B cell (primary cell): ENCODE data around the gene ZFAND6. TPM values are rescaled to one million over a fixed set of nuclear protein-coding genes. Genes with fewer than 3 reads are reported as not detected.

ENCODE experiments used
- ATAC-seq: fragments of 200-7000 bp; cut with Tn5 transposase; one replicate; pipeline ENCODE4 v1.10.0; 2021; ENCODE audit warnings: low read depth, mild to moderate bottlenecking, moderate number of reproducible peaks, moderate library complexity
- CTCF ChIA-PET: fragments of 350-600 bp; sonication (Branson Sonifier 250); formaldehyde crosslinking; loops from one replicate; lab custom pipeline; 2021; ENCODE audit warnings: antibody characterized with exemption, inconsistent platforms; lab: Charles Lee
- POLR2A ChIA-PET: fragments of 350-600 bp; sonication (Branson Sonifier 250); formaldehyde crosslinking; loops from one replicate; lab custom pipeline; 2021; ENCODE audit warnings: antibody characterized with exemption; lab: Charles Lee
- DNase-seq: peaks from one replicate; pipeline ENCODE4 v3.0.0; 2013
- H2AFZ ChIP-seq: 2 replicates; pipeline ENCODE4 v1.6.1; 2012; ENCODE audit warnings: mild to moderate bottlenecking, low read depth, low read length; ENCODE audit not compliant: insufficient read depth, poor library complexity, severe bottlenecking
- H3K27ac ChIP-seq, 2 donors: 1 replicate in 1 of 2; 2 replicates in 1 of 2; pipeline ENCODE4 v1.5.1; 2012 to 2013; ENCODE audit warnings: low read length in 2 of 2, mild to moderate bottlenecking in 2 of 2, moderate library complexity in 1 of 2
- H3K27me3 ChIP-seq, 4 experiments: fragments of 200-600 bp in 1 of 4; sonication (generic) in 1 of 4; replicated peaks in 1 of 4; 1 replicate in 2 of 4; 2 replicates in 2 of 4; pipeline versions ENCODE4 v1.6.1 to v1.7.0; 2013 to 2016; ENCODE audit warnings: low read length in 3 of 4, mild to moderate bottlenecking in 2 of 4, mixed read lengths in 1 of 4, moderate library complexity in 1 of 4; ENCODE audit not compliant: insufficient read depth in 4 of 4, control insufficient read depth in 3 of 4; ENCODE audit errors: control extremely low read depth in 1 of 4
- H3K36me3 ChIP-seq, 2 experiments: replicated peaks in 1 of 2; 1 replicate in 1 of 2; 2 replicates in 1 of 2; pipeline versions ENCODE4 v1.6.1 to v1.7.1; 2013; ENCODE audit warnings: low read length in 1 of 2; ENCODE audit not compliant: insufficient read depth in 2 of 2, control insufficient read depth in 1 of 2; ENCODE audit errors: control extremely low read depth in 1 of 2, extremely low read depth in 1 of 2
- H3K4me1 ChIP-seq, 2 donors: fragments of 200-600 bp in 1 of 2; sonication (generic) in 1 of 2; 1 replicate in 1 of 2; 2 replicates in 1 of 2; pipeline versions ENCODE4 v1.5.1 to v1.6.1; 2013 to 2017; ENCODE audit warnings: low read length in 2 of 2; ENCODE audit not compliant: control insufficient read depth in 2 of 2, insufficient read depth in 2 of 2
- H3K4me2 ChIP-seq: replicated peaks from 2 replicates; pipeline ENCODE3; 2012; ENCODE audit warnings: mild to moderate bottlenecking, low read depth, low read length; ENCODE audit not compliant: poor library complexity, severe bottlenecking
- H3K4me3 ChIP-seq, 5 experiments: fragments of 200-600 bp in 1 of 5; sonication (generic) in 1 of 5; 1 replicate in 3 of 5; 2 replicates in 2 of 5; pipeline versions ENCODE4 v1.5.1 to v1.7.0; 2011 to 2016; ENCODE audit warnings: low read length in 4 of 5, mild to moderate bottlenecking in 4 of 5, low read depth in 2 of 5, control low read depth in 1 of 5, moderate library complexity in 1 of 5; ENCODE audit not compliant: insufficient read depth in 1 of 5; ENCODE audit errors: control extremely low read depth in 1 of 5, extremely low read depth in 1 of 5
- H3K79me2 ChIP-seq: fragments of 200-600 bp; sonication (generic); one replicate; pipeline ENCODE4 v1.6.0; 2016; ENCODE audit warnings: low read length; ENCODE audit not compliant: control insufficient read depth, insufficient read depth
- H3K9ac ChIP-seq: fragments of 200-600 bp; sonication (generic); 2 replicates; pipeline ENCODE4 v1.6.1; 2017; ENCODE audit warnings: mild to moderate bottlenecking, low read length, moderate library complexity
- H3K9me3 ChIP-seq, 3 donors: one replicate each; pipeline versions ENCODE4 v1.6.1 to v1.7.1; 2013; ENCODE audit warnings: low read length in 2 of 3; ENCODE audit not compliant: control insufficient read depth in 2 of 3, insufficient read depth in 1 of 3; ENCODE audit errors: control extremely low read depth in 1 of 3
- H4K20me1 ChIP-seq: 2 replicates; pipeline ENCODE4 v1.6.0; 2012; ENCODE audit warnings: mild to moderate bottlenecking, low read length; ENCODE audit not compliant: insufficient read depth, control insufficient read depth, poor library complexity, severe bottlenecking
- H3K27ac Mint-ChIP-seq: one replicate; pipeline ENCODE4 v1.8.0; 2021; ENCODE audit warnings: mixed read lengths
- H3K27me3 Mint-ChIP-seq: one replicate; pipeline ENCODE4 v1.8.0; 2021; ENCODE audit warnings: mixed read lengths
- H3K4me1 Mint-ChIP-seq: one replicate; pipeline ENCODE4 v1.8.0; 2021; ENCODE audit warnings: mixed read lengths
- H3K4me3 Mint-ChIP-seq: one replicate; pipeline ENCODE4 v1.8.0; 2021; ENCODE audit warnings: mixed read lengths
- H3K9me3 Mint-ChIP-seq: one replicate; pipeline ENCODE4 v1.8.0; 2022; ENCODE audit warnings: mixed read lengths; ENCODE audit not compliant: insufficient read depth
- EZH2 ChIP-seq: IDR thresholded peaks from 2 replicates; pipeline ENCODE4 v1.6.1; 2012; ENCODE audit warnings: borderline replicate concordance, low read depth, mild to moderate bottlenecking, moderate library complexity, low read length; ENCODE audit not compliant: insufficient read depth, poor library complexity, severe bottlenecking
- WGBS: methylation state at CpG from one replicate; pipeline ENCODE4 v1.1.5; 2013; ENCODE audit warnings: missing lambda C conversion rate; ENCODE audit not compliant: insufficient coverage; 5-methylcytosine and 5-hydroxymethylcytosine counted together
- intact Hi-C: fragments of 100-400 bp; cut with micrococcal nuclease; formaldehyde crosslinking; loops from one replicate; pipeline ENCODE4 v1.10.0; 2022
- polyA plus RNA-seq: library from polyadenylated mRNA; depleted of rRNA; stranded (reverse); fragments of >200 nt; gene quantifications from 2 replicates; pipeline ENCODE4 v1.2.3, GENCODE V29; 2012
- total RNA-seq, 2 donors: library from RNA; stranded (reverse); fragments of 120-200 nt in 1 of 2; gene quantifications; 1 replicate in 1 of 2; 2 replicates in 1 of 2; pipeline versions ENCODE4 v1.2.3 to v1.2.4, GENCODE V29; 2013 to 2022
- TF ChIP-seq, protein P1 (sequence below): fragments of 200-600 bp; IDR thresholded peaks from one replicate; pipeline ENCODE4 v1.8.0; 2022; ENCODE audit warnings: antibody characterized with exemption, mild to moderate bottlenecking

The ZFAND6 gene
- total and polyA plus RNA-seq, 2 donors (not counting 1 experiment from before 2014, with no cell fraction given) = 60.6 to 144 TPM

DNA sequence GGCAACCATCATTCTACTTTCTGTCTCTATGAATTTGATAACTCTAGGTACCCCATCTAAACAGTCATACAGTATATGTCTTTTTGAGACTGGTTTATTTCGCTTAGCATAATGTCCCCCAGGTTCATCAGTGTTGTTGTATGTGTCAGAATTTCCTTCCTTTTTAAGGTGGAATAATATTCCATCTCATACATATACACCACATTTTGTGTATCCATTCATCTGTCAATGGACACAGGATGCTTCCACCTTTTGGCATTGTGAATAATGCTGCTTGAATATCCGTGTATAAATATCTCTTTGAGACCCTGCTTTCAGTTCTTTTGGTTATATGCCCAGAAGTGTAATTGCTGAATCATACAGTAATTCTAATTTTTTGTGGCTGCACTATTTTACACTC is 10.4 kb upstream of the ZFAND6 start:
- Mint-ChIP-seq H3K4me1 (peaks cover 20% of the 10 kb centered on the region), H3K9me3 (no peaks in the 10 kb centered on the region), H3K27ac (no peak overlapping the region), H3K4me3 (no peak overlapping the region), H3K27me3 (no peaks in the 10 kb centered on the region)
- Histone ChIP-seq H3K9me3 (no peaks in the 10 kb centered on the region), H3K27ac (no peak overlapping the region), H3K4me2 (no peak overlapping the region), H3K27me3 (no peaks in the 10 kb centered on the region), H3K79me2 (no peaks in the 10 kb centered on the region), H4K20me1 (no peaks in the 10 kb centered on the region), H3K4me1 (peaks cover 14 to 15% of the 10 kb centered on the region in 2 donors), H3K4me3 (no peak overlapping the region), H2AFZ (no peak overlapping the region), H3K9ac (no peak overlapping the region), H3K36me3 (no peaks in the 10 kb centered on the region)
- intact Hi-C loops = no loop called here
- no peak for TF ChIP-seq EZH2
- TF ChIP-seq, protein P1, sequence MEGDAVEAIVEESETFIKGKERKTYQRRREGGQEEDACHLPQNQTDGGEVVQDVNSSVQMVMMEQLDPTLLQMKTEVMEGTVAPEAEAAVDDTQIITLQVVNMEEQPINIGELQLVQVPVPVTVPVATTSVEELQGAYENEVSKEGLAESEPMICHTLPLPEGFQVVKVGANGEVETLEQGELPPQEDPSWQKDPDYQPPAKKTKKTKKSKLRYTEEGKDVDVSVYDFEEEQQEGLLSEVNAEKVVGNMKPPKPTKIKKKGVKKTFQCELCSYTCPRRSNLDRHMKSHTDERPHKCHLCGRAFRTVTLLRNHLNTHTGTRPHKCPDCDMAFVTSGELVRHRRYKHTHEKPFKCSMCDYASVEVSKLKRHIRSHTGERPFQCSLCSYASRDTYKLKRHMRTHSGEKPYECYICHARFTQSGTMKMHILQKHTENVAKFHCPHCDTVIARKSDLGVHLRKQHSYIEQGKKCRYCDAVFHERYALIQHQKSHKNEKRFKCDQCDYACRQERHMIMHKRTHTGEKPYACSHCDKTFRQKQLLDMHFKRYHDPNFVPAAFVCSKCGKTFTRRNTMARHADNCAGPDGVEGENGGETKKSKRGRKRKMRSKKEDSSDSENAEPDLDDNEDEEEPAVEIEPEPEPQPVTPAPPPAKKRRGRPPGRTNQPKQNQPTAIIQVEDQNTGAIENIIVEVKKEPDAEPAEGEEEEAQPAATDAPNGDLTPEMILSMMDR = no peak
- CTCF ChIA-PET = no interaction called here
- DNase-seq (no peak), ATAC-seq (no peak)
- POLR2A ChIA-PET = no interaction called here
- WGBS = no CpG with 5 or more reads among the region's 2 CpGs

DNA sequence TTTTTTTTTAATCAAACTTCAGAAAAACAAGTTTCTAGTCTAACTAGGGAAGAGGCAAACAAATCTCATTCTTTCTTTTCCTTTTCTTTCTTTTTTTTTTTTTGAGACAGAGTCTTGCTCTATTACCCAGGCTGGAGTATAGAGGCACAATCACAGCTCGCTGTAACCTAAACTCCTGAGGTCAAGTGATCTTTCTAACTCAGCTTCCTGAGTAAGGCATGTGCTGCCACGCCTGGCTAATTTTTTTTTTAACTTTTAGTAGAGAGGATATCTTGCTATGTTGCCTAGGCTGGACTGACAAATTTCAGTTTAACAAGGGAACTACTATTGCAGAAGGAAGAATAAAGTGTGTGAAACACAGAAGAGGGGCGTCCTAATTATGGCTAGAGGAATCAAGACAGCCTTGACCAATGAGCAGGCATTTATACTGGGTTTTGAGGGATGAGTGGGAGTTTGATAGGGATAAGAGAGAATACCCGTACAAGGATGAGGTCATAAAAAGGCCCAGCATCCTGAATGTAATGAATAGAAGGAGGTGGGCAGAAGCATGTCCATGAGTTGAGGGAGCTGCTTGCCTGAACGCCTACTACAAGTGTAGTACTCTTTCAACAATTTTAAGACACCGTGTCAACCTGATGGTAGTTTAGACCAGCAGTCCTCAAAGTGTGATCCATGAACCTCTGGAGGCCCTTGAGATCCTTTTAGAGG is 6.7 kb upstream of the ZFAND6 start:
- Mint-ChIP-seq H3K4me3 (peak overlapping the region; percentile 1), H3K4me1 (peaks cover 33% of the 10 kb centered on the region), H3K9me3 (no peaks in the 10 kb centered on the region), H3K27ac (peak overlapping the region; percentile 59), H3K27me3 (no peaks in the 10 kb centered on the region)
- H4K20me1 ChIP-seq = no peaks in the 10 kb centered on the region
- peaks cover 14 to 22% of the 10 kb centered on the region in 2 donors for H3K4me1 ChIP-seq
- H3K9ac ChIP-seq = no peak overlapping the region
- intact Hi-C loops = no loop called here
- 74% methylated on average over 6 of the region's 6 CpGs for WGBS
- H3K9me3 ChIP-seq = no peaks in the 10 kb centered on the region
- ChIA-PET CTCF (no interaction called here), POLR2A (interaction anchor here (0.6 to 0.7 kb wide), 2 partner anchors 20 to 21 kb away, joined by 3 to 6 read pairs; no protein-coding TSS in a partner anchor)
- ATAC-seq (peak; percentile 72), DNase-seq (peak; percentile 49)
- peaks cover 3% of the 10 kb centered on the region for H3K79me2 ChIP-seq
- H3K27ac ChIP-seq = peak overlapping the region in 1 of 2 donors; percentile 52
- TF ChIP-seq, protein P1 = no peak
- peak overlapping the region; percentile 37 for H3K4me2 ChIP-seq
- no peak overlapping the region for H3K4me3 ChIP-seq
- H3K36me3 ChIP-seq = no peaks in the 10 kb centered on the region
- H3K27me3 ChIP-seq = no peaks in the 10 kb centered on the region
- H2AFZ ChIP-seq = no peak overlapping the region
